ENCODE data around the gene FAM193B. TPM values are rescaled to one million over a fixed set of nuclear protein-coding genes. Genes with fewer than 3 reads are reported as not detected.

FAM193B gene
- total RNA-seq, 1 experiment from 2014 or later: 70.2 TPM

DNA sequence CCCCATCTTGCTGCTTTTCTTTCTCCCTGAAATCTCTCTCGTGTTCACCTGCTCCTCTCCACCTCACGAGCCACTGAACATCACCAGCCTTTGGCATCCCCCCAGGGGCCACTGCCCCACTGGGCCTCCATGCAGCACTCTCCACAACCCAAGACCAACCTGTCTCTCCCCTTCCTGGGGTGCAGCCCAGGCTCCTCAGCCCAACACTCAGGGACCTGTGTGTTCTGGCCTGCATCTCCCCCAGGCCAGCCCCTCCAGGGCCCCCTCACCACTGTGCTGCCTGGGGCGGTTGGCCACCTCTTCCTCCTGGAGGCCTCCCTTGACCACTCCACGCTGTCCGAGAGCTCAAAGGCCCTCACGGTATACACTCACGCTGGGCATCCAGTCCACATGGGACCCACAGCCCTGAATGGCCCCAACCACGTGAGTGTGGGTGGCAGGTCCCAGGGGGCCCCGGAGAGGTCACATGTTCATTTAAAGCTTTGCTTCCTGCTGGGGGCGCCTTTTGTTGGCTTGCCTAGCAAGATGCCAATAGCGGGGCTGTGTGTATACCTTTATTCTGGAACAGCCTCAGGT is 44.3 kb downstream of the FAM193B start:
- peaks cover 30% of the 10 kb centered on the region for H3K36me3 ChIP-seq (replicated peaks; ENCODE audit: control insufficient read depth, insufficient read depth, low read length)
- H3K27me3 ChIP-seq (ENCODE audit: control insufficient read depth, insufficient read depth, low read length): no peaks in the 10 kb centered on the region
- no peak overlapping the region for H3K4me3 ChIP-seq (ENCODE audit: insufficient read depth, low read depth, low read length)
- no peak for DNase-seq

DNA sequence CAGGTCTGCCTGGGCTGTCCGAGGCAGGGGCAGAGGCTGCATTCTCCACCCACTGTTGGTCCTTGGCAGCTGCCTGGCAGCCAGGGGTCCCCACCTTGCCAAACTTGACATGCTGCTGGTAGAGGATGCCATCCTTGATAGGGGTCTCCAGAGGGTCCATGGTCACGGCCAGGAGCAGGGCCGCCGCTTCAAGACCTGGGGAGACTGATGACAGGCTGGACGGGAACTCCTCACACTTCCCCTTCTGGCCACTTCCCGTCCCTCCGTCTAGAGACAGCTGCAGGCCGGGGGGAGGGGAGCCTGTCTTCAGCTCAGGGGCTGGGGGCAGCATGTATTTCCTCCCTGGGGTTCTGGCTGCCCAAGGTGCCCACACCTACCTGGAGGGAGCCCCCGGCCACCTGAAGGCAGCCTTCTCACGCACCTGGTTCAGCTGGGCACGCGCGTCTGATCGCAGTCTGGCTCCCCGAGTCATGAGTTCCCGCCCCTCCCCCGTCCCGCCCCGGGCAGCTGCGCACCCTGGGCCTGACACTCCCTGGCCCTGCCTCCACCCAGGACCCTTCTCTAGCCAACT is 44.9 kb downstream of the FAM193B start, which contains the start of gene DOK3:
Gene DOK3 (minus strand): TSS at position 446 of the 571 bp plus-strand sequence. CDS start 286 bp downstream, at position 160.
- DNase-seq: peak; percentile 80
- Histone ChIP-seq H3K36me3 (replicated peaks; ENCODE audit: control insufficient read depth, insufficient read depth, low read length) (peaks cover 24% of the 10 kb centered on the region), H3K27me3 (ENCODE audit: control insufficient read depth, insufficient read depth, low read length) (no peaks in the 10 kb centered on the region), H3K4me3 (ENCODE audit: insufficient read depth, low read depth, low read length) (no peak within 1 kb of the TSS)

GRCh38 chr5:177508837-177509236 is 45.5 kb downstream of the FAM193B start:
- Histone ChIP-seq H3K36me3 (replicated peaks; ENCODE audit: control insufficient read depth, insufficient read depth, low read length) (peaks cover 19% of the 10 kb centered on the region), H3K4me3 (ENCODE audit: insufficient read depth, low read depth, low read length) (no peak overlapping the region), H3K27me3 (ENCODE audit: control insufficient read depth, insufficient read depth, low read length) (no peaks in the 10 kb centered on the region)
- no peak for DNase-seq

DNA sequence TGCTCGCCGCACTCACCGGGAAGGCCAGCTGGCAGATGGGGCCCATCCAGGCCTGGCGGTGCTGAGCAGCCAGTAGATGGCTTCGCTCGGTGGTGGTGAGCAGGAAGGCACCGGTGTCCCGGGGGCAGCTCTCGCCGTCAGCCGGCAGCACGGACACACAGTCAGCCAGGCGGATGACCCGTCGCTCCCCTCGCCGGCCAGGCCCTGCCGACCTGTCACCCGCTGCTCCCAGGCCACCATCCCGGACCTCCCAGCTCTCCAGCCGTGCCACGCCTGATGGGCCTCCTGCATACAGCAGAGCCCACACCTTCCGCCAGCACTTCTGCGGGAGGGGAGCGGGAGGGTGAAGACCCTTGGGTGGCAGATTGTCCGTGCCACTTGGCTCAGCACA is 46.1 kb downstream of the FAM193B start:
- Histone ChIP-seq H3K36me3 (replicated peaks; ENCODE audit: control insufficient read depth, insufficient read depth, low read length) (peaks cover 16% of the 10 kb centered on the region), H3K4me3 (ENCODE audit: insufficient read depth, low read depth, low read length) (no peak overlapping the region), H3K27me3 (ENCODE audit: control insufficient read depth, insufficient read depth, low read length) (no peaks in the 10 kb centered on the region)
- no peak for DNase-seq

GRCh38 chr5:177507596-177508220 is 46.7 kb downstream of the FAM193B start:
- H3K27me3 ChIP-seq (ENCODE audit: control insufficient read depth, insufficient read depth, low read length): no peaks in the 10 kb centered on the region
- no peak for DNase-seq

DNA sequence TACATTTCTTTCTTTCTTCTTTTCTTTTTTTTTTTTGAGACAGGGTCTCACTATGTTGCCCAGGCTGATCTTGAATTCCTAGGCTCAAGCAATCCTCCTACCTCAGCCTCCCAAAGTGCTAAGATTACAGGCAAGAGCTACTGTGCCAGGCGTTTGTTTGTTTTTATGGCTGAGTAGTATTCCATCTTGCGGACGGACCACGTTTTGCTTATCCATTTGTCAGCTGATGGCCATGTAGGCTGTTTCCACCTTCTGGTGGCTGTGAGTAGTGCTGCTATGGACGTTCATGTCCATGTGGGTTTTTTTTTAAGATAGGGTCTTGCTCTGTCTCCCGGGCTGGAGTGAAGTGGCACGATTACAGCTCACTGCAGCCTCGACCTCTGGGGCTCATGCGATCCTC is 47.2 kb downstream of the FAM193B start:
- DNase-seq: no peak
- H3K36me3 ChIP-seq (replicated peaks; ENCODE audit: control insufficient read depth, insufficient read depth, low read length): peaks cover 10% of the 10 kb centered on the region
- H3K4me3 ChIP-seq (ENCODE audit: insufficient read depth, low read depth, low read length): no peak overlapping the region
- no peaks in the 10 kb centered on the region for H3K27me3 ChIP-seq (ENCODE audit: control insufficient read depth, insufficient read depth, low read length)

More at GRCh38 chr5:177507596-177508220, 46.7 kb downstream of the FAM193B start:
- no peak overlapping the region for H3K4me3 ChIP-seq (ENCODE audit: insufficient read depth, low read depth, low read length)
- H3K36me3 ChIP-seq (replicated peaks; ENCODE audit: control insufficient read depth, insufficient read depth, low read length): peaks cover 15% of the 10 kb centered on the region

DNA sequence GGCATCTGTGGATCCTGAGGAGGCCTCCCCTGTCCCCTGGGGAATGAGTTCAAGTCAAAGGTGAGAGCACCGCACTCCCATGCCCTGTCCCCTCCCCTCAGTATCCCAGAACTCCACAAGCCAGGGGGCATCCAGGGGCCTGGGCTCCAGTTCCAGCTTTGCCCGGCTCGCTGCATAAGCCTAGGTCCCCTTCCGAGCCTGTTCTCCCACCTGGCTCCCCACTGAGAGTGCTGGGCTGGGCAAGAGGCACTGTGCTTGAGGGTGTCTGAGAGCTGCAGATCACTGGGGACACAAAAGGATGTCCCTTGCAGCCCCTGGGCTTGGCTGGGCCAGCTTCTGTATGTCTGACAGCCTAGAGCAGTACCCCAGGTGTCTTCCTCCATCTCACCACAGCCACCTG is 49.3 kb downstream of the FAM193B start:
- no peaks in the 10 kb centered on the region for H3K27me3 ChIP-seq (ENCODE audit: control insufficient read depth, insufficient read depth, low read length)
- DNase-seq: no peak
- H3K4me3 ChIP-seq (ENCODE audit: insufficient read depth, low read depth, low read length): no peak overlapping the region
- no peaks in the 10 kb centered on the region for H3K36me3 ChIP-seq (replicated peaks; ENCODE audit: control insufficient read depth, insufficient read depth, low read length)

GRCh38 chr5:177504086-177505056 is 50.0 kb downstream of the FAM193B start:
- Histone ChIP-seq H3K36me3 (replicated peaks; ENCODE audit: control insufficient read depth, insufficient read depth, low read length) (no peaks in the 10 kb centered on the region), H3K4me3 (ENCODE audit: insufficient read depth, low read depth, low read length) (no peak overlapping the region), H3K27me3 (ENCODE audit: control insufficient read depth, insufficient read depth, low read length) (no peaks in the 10 kb centered on the region)
- no peak for DNase-seq

DNA sequence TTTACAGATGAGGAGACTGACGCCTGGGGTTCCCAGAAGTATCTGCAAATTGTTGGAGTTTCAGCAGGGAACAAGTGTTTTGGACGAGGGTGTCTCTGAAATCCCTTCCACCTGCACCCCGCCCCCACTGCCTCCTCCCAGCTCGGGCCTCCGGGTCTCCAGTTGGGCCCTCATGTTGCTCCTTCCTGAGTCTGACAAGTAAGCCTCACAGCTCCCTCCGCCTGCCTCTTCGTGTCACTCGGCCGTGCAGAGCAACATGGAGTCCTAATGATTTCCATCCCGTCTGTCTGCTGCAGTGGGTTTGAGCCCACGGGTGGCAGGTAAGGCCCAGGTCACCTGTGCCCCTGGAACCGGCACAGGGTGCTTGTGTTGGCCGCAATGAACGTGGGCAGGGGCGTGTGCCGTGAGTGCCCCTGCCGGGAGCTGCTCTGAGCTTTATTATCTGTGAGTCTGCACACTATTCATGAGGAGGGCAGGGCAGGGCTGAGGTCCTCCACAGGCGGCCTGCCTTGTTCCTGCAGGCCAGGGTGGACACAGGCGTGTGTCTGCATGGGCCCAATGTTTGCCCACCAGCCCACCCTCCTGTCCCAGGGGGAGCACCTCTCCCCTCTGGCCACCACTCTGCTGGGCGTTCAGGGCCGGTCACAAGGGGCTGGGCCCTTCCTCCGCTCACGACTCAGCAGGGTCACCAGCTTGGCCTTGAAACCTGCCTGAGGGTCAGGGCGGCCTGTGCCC is 50.8 kb downstream of the FAM193B start:
- no peak overlapping the region for H3K4me3 ChIP-seq (ENCODE audit: insufficient read depth, low read depth, low read length)
- H3K36me3 ChIP-seq (replicated peaks; ENCODE audit: control insufficient read depth, insufficient read depth, low read length): no peaks in the 10 kb centered on the region
- peaks cover 5% of the 10 kb centered on the region for H3K27me3 ChIP-seq (ENCODE audit: control insufficient read depth, insufficient read depth, low read length)
- DNase-seq: no peak

GRCh38 chr5:177502886-177503285 is 51.5 kb downstream of the FAM193B start:
- H3K36me3 ChIP-seq (replicated peaks; ENCODE audit: control insufficient read depth, insufficient read depth, low read length): no peaks in the 10 kb centered on the region
- H3K27me3 ChIP-seq (ENCODE audit: control insufficient read depth, insufficient read depth, low read length): peaks cover 11% of the 10 kb centered on the region
- DNase-seq: no peak
- no peak overlapping the region for H3K4me3 ChIP-seq (ENCODE audit: insufficient read depth, low read depth, low read length)

DNA sequence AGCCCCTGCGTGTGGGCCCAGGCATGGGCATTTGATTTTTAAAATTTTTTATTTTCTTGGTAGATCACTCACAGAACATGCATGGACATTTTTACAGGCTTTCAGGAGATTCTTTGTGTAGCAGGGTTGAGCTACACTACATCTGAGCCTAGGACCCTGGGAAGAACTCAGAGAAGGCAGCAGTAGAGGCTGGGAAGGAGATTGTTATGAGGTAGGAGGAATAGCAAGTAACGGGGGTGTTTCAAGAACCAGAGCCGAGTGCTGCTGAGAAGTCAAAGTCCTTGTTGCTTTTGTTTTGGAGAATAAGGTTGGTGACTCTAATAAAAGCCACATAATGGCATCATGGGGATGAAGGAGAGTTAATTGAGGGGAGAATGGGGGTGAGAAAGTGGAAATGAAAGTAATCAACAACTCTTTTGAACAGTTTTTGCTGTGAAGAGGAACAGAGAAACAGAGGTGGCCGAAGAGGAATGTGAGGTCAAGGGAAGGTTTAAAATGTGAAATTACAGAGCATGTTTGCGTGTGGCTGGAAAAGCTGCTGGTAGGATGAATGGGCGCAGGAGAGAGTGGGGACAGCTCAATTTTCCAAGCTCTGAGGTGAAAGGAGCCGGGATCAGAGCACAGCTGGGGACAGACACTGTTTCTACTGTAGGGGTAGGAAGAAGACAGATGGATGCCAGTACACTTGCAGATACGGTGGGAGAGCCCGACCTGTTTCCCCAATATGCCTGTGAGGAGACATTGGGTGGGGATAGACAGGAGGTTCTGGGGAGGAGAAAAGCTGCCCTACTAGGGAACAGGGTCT is 52.3 kb downstream of the FAM193B start:
- H3K4me3 ChIP-seq (ENCODE audit: insufficient read depth, low read depth, low read length): no peak overlapping the region
- H3K27me3 ChIP-seq (ENCODE audit: control insufficient read depth, insufficient read depth, low read length): peaks cover 11% of the 10 kb centered on the region
- H3K36me3 ChIP-seq (replicated peaks; ENCODE audit: control insufficient read depth, insufficient read depth, low read length): no peaks in the 10 kb centered on the region
- no peak for DNase-seq

- Histone ChIP-seq H3K36me3 (replicated peaks; ENCODE audit: control insufficient read depth, insufficient read depth, low read length) (no peaks in the 10 kb centered on the region; the same call in 1 of the 2 replicates), H3K4me3 (ENCODE audit: insufficient read depth, low read depth, low read length) (no peak overlapping the region), H3K27me3 (ENCODE audit: control insufficient read depth, insufficient read depth, low read length) (peaks cover 11% of the 10 kb centered on the region)
- DNase-seq: peak; percentile 97
These were observed 53.5 kb downstream of the FAM193B start for GRCh38 chr5:177500685-177501522.

- Histone ChIP-seq H3K36me3 (replicated peaks; ENCODE audit: control insufficient read depth, insufficient read depth, low read length) (peaks cover 2% of the 10 kb centered on the region; the same call in 1 of the 2 replicates), H3K27me3 (ENCODE audit: control insufficient read depth, insufficient read depth, low read length) (peaks cover 11% of the 10 kb centered on the region), H3K4me3 (ENCODE audit: insufficient read depth, low read depth, low read length) (no peak overlapping the region)
- no peak for DNase-seq
These were observed 54.5 kb downstream of the FAM193B start for GRCh38 chr5:177499842-177500241.

All from H7 (cell line).